Hematopoietic multipotent progenitor cell treated with erythropoietin and hydrocortisone succinate and interleukin-3 and kit ligand, for 17 days (in vitro differentiated cells): ENCODE measurements around the gene RAB15.

ENCODE experiments used
- DNase-seq: peaks from one replicate; pipeline ENCODE4 v3.0.0-alpha.2; 2015; ENCODE audit warnings: low spot score

RAB15 gene

DNA sequence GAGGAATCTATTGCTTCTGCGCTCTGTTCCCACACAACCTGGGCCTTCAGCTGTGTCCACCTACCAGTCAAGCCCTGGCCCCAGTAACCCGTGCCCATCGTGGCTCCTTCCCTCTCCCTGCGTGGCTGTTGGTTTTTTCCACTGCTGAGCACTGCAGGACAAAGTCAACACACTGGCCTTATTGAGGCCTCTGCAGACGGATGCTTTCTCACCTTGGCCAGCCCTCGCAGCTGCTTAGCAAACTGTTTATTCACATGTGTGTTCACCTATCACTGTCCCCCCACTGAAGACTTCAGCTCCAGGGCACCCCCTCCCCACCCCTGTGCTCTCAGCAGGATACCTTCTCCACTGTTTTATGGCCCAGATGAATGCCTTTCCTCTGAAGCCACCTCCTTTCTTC lies 16.8 kb downstream of the RAB15 start:
- no peak for DNase-seq

DNA sequence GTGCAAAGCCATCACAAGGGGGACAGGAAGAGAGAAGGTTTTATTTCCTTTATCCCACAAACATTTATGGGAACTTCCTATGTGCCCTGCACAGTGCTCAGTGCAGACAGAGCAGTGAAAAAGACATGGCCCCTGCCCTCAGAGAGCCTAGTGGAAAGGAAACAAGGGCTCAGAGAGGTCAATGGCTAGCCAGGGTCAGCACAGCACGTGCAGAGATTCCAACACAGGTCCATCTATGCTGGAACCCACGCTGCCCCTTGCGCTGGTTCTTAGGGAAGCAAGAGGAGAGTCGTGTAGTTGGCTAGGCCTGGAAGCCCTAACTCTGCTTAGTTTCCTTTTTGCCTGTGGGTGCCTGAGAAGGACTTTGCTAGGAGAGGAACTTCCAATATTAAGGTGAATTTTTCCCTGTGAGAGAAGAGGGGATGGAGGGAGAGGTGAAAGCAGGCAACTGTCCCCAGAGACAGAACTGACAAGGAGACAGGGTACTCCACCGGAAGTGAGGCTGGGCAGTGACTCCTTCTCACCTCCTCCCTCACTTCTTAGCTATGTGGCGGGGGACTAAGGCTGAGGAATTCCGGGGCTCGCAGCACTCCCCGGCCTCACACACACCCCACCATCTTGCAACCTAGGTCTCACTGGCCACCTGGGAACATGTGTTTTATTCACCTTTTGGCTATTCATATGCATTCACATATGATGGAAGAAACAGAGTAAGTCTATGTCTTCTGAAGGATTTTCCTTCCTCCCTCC lies 17.5 kb downstream of the RAB15 start:
- DNase-seq = no peak

DNA sequence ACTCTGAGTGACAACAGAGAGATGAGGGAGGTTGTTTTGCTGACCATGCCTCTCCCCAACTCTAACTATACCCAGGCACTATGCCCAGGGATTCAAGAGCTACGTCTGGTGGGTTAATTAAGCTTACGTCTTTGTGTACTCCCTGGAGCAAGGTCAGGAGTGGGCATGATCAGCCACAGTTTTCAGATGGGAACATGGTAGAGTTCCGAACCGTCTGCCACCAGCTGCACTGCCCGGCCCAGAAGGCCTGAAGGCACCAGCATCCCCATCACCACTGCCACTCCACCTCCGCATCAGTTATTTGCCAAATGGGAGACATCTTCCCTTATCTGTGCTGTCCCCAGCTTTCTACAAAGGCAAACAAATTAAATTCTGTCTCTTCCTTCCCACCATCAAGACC lies 18.5 kb downstream of the RAB15 start:
- no peak for DNase-seq

DNA sequence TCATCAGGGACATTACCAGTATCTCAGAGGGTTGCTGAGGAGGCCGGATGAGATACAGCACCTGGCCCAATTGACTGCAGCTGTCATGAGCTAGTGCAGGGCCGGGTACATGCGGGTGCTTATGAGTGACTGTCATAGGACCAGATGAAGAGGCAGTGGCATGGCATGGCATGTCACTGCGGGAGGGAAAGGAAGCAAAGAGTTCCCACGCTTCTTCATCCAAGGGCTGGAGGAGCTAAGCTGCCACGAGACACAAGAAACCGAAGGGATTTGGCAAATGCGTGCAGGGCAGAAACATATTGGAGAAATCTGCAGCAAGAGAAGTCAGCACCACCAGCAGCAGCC lies 18.9 kb downstream of the RAB15 start:
- DNase-seq = no peak

DNA sequence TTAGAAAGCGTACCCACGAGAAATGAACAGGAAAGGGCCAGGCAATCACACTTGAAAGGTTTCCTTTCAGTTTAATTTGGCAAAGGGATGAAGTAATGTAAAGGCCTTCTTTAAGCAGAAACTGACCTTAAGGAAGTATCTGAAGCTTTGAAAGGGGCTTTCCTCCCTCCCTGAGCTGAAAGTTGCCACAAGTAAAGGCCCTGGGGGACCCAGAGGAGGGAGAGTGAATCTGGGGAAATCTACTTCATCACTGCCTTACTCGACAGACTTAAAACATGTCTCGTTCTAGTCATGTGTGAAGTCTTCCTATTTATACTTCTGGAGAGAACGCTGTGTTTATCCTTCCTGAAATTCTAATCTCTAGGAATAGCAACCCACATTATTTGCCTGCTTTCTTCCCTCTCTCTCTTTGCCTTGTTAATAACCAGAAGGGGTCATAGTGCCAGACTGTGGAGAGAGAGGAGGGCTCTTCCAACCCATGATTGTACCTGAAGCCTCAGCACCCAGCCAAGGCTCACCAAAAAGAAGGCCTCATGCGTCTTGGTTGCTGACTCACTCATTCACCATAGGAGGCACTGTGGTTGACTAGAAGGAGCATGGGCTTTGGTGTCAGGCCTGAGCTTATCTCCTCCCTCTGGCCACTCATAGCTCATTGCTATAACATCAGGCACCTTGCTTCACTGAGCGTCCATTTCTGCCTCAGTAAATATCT lies 19.4 kb downstream of the RAB15 start:
- DNase-seq = no peak

DNA sequence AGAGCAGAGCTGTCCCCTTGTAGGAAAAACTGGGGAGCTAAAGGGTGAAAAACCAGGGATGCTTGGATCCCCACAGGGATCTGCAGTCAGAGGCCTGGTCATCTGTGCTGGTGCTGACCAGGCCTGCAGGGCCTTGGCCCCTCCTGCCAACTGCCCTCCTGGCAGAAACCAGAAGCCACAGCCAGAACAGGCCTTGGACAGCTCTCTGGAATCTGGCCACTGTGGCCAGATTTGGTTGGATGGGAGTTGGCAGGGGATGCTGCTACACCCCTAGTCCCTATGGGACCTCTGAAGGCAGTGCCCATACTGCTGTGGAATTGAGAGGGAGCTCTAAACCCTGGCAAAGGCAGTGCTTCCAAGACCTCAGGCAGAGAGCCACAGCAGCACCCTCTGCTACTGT lies 20.4 kb downstream of the RAB15 start:
- DNase-seq = no peak

DNA sequence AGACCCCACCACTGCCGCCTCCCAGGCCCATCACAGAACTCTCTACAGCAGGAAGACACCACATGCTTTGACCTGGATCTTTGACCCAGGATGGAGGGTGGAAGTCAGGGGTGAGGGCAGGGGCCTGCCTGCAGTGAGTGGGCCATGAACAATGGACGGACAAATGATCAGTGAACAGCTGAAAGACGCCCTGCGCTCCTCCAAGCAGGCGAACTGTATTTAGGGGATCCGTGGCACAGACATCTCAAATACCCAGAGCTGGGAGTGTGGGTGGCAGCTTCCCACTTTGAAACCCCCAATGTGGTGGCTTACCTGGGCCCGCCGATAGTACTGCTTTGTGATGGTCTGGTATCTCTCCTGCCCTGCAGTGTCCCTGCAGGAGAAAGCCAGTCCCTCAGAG lies 20.8 kb downstream of the RAB15 start:
- no peak for DNase-seq

DNA sequence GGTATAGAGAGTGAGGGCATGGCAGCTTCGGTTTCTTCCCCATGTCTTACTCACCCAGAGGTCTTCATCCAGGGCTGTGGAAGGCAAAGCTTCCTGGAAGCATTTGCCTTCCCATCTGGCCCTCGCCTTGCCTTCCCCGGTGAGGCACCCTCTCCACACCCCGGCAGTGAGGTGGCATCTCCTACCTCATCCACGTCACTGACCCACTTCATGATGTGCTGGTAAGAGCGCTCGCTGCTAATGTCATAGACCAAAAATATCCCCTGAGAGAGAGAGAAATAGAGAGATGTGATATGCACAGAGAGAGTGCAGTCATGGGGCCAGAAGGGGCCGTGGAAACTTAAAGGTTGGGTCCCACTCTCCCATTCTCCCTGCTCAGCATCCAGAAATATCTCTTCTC lies 21.2 kb downstream of the RAB15 start:
- DNase-seq = no peak

DNA sequence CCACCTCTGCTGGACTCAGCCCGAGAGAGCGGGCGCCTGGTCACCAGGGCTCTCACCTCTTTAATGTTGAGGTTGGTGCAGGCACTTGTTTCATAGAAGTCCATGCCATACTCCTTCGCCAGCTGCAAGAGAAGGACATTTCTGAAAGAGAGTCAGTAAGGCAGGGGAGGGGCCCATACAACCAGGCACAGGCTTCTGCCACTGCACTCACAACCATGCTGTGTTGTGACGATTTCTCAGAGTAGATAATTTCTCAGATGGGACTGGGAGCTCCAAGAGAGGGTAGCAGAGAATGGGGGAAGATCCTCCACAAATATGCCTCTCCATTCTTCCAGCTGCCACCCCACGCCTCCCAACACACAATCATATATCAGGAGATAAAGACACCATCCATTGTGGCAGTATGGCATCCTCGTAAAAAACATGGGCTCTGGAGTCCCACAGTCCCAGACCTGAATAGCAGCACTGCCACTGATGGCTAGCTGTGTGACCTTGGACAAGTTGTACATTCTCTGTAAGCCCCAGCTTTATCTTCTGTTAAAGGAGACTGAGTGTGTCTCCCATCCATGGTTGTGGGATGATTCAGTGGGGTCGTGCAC lies 23.4 kb downstream of the RAB15 start:
- no peak for DNase-seq

DNA sequence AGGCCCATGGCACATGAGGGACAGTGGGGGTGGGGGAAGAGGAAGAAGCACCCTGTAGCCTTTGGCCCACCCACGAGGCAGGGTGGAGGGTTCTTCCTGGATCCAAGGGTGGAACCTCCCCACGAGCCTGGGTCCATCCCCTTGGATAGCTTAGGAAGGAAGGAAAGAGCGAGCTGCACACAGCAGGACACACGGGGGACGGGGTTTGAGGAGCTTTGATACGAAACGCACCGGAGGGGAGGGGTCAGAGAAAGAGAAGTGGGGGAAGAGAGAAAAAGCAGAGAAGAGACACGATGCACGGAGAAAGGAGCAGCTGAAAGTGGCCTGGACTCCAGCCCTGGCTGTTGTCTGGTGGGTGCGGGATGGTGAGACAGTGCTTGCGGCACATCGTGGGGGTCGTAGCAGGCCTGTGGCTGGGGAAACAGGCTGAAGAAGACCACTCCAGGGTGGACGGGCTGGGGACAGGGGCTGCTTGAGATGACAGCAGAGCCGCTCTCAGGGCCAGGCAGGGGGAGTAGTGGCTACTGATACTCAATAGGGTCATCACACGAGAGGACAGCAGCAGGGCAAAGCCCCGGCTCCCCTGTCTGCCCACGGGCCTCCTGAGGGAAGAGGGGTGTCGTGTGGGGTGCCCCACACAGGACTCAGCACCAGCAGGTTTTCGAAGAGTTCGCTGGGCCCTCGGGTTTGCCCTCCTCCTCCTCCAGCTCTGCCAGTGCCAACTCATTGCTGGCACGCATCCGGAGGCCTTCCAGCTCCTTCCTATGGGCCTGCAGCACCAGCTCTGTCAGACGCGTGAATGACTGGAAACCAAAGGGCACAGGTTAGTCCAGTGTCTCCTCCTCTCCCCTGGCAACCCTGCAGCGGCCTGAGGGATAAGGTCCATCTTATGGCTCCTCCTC lies 24.2 kb downstream of the RAB15 start:
- DNase-seq = no peak

DNA sequence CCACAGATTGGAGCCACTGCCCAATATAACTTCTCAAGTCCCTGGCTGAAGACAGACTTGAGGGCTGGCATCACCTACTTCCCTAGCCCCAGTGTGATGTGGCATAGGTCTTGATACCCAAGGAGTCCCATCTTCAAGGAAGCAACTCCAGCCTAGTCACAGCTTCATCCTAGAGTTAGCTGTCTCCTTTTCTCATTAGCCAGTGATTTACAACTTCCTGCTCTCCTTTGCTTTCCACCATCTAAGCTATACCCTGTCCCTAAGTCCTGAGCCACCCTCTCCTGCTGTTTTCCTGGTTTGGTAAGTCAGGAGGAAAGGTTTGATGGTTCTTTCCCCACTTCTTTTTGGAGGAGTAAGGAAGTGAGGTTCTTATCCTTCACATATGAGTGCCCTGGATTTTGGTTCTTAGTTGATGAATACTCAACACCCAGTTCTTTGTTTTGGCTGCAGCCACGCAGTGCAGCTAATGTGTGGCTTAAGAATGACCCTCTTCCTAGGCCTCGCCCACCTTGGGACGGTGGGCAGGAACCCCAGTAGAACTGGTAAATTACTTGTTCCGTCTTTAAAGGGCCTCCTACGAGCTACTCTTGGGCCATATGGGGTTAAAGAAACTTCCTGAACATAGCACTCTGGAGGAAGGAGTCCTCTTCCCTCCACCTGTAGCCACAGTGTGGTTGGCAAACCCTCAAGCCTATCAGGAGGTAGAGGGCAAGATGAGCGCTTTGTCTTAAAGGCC lies 25.7 kb downstream of the RAB15 start:
- DNase-seq = no peak

DNA sequence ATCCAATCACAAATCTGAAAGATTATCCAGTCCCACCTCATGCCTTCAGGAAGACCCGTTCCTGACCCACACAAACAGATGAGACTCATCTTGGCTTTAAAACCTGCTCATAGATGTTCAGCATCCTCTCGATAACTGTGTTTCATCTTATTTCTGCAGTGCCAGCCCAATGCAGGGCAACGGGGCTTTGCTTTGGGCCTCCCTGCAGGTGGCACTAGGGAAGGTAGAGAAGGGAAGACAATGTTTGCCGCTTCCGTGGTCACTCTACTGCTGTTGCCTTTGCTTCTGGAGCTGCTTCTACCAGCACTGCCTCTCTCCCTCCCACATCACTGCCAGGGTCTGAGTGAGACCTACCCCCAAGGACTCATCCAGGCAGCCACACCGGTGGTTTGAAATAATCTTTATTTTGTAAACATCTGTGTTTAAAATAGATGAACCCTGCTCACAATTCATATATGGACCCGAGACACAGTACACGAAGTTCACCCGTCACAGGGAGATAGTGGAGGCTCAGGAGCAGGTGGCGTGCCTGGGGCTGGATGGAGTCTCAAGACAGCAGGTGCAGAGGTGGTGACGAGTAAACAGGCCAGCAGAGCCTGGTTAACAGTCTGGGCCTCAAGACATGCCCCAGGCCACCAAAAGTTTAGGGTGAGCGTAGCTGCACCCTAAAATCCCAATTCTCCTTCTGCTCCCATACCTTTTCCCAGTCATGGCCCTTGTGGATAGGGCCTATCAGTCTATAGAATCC lies 26.5 kb downstream of the RAB15 start:
- DNase-seq = no peak

DNA sequence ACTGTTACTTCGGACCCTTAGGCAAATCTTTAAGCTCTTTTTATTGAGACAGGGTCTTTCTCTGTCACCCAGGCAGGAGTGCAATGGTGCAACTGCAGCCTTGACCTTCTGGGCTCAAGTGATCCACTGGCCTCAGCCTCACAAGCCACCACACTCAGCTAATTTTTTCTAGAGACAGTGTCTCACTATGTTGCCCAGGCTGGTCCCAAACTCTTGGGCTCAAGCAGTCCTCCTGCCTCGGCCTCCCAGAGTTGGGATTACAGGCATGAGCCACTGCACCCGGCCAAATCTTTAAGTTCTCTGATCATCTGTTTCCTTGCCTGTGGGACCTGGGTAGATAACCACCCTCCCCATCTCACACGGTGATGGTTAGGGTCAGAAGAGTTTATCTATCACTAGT lies 27.3 kb downstream of the RAB15 start:
- DNase-seq = no peak

DNA sequence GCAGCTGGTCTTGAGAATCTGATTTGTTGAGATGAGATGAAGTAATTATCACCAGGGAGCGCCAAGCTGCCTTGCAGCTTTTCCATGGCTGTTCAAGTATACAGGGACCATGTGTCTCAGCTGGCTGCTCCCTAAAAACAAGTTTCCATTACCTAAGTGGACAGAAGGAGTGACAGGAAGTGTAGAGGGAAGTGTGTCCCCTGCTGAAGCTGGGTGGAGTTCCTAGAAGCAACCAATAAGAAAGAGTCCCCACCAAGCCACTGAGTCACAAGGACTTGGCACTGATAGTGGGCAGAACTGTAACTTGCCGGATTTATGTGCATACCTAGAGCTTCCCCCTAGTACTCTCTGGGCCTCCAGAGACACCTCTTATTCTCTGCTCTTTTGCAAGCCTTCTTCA lies 28.1 kb downstream of the RAB15 start:
- no peak for DNase-seq

DNA sequence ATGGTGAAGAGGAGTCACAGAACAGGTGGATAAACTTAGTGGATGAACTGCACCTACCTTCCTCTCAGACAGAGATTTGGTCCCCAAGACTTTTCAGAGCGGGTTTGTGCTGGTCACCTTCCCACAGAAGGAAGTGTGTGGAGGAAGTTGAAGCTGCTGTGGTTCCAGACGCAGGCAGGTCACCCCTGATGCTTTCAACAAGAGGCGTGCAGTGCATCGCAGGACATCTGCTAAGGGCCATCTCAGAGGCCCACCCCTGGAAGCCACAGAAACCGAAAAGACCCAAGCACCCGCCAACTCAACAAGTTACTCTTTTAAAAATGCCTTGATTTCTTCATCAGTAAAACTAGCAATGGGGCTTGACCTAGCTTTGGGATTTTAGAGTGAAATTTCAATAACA lies 28.6 kb downstream of the RAB15 start:
- no peak for DNase-seq

DNA sequence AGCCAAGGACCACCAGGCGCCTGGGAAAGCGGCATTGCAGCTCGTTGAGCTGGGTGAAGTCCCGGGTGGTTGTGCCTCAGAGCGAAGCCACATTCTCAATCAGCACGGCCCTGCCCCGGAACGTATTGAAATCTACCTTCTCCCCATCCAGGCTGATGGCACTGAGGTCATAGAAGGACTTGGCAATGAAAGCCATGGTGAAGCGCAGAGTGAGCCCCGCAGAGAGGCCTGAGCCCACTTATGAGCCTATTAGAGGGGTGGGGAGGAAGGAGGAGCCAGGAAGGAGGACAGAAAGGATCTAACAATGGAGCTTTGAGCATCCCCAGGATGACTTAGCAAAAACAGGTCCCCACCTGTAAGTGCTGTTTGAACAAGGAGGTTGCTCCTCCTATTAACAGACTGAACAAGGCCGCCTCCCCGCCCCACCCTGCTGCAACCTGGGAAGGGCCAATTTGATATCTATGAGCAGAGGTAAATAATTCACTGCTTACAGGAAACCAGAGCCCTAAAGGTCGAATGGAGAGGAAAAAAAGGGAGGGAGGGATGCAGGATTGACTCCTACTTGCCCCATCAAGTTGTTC lies 29.5 kb downstream of the RAB15 start, which contains the start of gene GPX2:
Gene GPX2, minus strand, starts transcription at position 215 of the 581 bp plus-strand sequence. Its CDS starts 19 bp downstream, at position 196.
- no peak for DNase-seq

DNA sequence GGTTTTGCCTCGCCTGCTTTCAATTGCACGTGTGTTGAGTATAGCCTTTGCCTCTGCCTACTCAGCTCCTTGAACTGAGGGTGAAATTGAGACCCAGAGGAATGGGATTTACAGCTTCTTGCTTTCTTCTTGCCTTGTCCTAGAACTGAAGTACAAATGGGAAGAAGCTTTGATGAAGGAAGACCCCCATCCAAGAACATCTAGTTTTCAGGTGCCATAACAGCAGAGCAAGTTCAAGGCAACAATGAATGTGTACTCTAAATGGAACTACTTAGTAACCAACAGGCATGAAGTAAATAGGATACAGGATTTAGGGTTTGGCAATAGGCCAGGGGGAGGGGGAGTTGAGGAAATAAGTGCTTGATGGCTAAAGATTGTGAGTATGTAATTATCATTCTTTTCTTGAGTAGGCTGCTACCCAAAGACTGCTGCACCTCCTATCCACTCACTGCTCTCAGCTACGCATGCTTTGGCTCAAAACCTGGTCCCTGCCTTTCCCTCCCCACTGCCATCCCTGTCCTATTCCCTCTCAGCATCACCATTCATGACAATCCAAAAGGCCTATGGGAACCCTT lies 31.7 kb downstream of the RAB15 start:
- DNase-seq = no peak

DNA sequence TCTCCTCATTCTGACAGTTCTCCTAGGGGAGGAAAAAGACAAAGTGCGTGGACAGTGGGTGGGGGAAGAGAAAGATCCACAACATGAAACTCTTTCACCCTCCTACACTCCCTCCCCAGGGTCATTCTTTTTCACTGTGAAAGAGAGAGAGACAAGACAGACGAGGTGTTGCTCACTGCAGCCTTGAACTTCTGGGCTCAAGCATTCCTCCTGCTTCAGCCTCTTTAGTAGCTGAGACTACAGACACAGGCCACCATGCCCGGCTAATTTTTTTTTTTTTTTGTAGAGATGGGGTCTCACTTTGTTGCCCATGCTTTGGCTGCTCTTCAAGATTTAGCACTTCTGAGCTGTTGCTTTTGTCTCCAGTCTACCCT lies 32.3 kb downstream of the RAB15 start:
- no peak for DNase-seq

DNA sequence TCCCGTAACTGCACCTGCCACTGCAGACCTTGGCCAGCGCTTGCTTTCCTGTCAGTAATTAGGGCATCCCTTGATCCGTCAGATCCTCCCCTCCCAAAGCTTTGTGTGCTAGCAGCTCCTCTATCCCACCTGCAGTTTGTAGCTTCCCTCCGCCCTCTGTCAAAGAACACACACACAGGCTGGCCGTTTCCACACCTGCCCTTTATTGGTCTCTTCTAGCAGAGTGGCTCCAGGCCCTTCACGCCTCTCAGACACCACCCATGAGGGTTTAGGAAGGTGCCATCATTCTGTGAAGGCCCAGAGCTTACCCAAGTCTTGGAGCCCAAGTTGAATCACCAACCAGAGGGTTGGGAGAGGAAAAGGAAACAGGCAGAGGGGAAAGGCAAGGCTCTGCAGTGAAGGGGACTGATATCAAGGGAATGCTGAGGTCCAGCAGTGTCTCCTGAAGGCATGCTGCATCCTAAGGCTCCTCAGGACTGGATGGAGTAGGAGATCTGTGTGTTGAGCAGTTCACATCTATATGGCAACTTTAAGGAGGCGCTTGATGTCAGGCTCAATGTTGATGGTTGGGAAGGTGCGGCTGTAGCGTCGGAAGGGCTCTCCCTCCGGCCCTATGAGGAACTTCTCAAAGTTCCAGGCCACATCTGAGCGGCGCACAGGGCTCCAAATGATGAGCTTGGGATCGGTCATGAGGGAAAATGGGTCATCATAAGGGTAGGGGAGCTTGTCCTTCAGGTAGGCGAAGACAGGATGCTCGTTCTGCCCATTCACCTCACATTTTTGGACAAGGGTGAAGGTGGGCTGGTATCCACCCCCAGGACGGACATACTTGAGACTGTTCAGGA lies 32.9 kb downstream of the RAB15 start:
- DNase-seq = no peak
